Epidermal melanocyte (primary cell): ENCODE data around the gene ZBTB12.
"Not testable (repeated sequence)": the region's sequence is repeated elsewhere in the genome, so short reads cannot be mapped to it uniquely, and the experiment has no call there.

Experiments
- DNase-seq: peaks from one replicate; pipeline ENCODE4 v3.0.0; 2011; ENCODE audit warnings: low spot score; ENCODE audit not compliant: insufficient read length

ZBTB12 gene

DNA sequence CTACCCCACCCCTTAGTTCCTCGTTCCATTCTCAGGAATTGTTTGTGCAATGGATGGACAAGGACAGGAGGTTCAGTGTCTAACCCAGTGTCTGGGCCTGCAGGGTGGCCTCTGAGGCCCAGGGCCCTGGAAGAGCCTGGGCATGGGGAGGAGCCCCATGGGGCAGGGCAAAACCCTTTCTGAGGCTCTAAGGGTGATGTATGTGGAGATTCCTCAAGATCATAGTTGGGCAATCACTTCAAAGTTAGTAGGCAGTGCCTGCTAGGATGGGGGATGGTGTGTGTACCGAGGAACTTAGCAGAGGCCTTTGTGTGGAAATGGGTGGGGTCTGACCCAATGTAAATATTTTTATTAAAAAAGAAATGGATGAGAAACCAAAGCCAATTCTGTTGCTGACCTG, 18.9 kb upstream of the ZBTB12 start:
- no peak for DNase-seq

DNA sequence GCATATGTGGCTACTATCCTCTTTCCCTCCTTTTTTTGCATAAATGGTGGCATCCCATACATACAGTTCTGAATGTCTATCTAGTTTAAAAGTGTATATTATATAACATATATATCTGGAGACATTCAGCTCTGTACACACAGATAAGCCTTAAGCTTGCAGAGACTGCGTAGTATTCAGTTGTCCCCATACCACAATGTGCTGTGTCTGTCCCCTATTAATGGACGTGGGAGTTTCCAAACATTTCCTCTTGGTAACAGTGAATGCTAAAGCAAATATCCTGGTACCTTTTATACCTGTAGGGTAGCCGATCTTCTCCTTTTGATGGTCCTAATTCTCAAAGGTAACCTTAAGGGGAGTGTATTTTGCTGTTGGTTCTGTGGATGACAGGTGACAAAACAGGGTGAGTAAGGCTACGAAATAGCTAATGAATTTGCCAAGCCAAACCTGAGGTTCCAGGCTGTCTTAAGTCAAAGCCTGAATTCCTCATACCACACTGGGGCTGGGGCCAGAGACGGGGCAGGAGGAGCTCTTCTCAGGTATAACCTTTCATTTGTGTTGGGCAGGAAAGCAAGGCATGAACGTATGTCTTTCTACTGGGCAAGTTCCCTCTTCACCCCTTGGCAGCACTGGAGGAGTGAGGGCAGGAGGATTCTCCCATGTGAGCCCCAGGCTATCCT, 17.9 kb upstream of the ZBTB12 start:
- DNase-seq: no peak

DNA sequence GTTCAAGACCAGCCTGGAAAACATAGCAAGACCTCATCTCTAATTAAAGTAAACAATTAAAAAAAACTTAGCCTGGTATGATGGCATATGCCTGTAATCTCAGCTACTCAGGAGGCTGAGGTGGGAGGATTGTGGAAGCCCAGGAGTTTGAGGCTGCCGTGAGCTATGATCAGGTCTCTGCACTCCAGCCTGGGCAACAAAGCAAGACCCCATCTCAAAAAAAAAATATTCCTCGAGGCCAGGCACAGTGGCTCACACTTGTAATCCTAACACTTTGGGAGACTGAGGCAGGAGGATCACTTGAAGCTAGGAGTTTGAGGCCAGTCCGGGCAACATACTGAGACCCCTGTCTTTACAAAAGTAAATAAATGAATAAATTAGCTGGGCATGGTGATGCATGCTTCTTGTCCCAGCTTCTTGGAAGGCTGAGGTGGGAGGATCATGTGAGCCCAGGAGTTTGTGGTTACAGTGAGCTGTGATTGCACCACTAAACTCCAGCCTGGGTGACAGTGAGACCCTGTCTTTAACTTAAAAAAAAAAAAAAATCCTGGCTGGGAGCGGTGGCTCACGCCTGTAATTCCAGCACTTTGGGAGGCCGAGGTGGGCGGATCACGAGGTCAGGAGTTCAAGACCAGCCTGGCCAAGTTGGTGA, 16.3 kb upstream of the ZBTB12 start:
- DNase-seq: no peak

DNA sequence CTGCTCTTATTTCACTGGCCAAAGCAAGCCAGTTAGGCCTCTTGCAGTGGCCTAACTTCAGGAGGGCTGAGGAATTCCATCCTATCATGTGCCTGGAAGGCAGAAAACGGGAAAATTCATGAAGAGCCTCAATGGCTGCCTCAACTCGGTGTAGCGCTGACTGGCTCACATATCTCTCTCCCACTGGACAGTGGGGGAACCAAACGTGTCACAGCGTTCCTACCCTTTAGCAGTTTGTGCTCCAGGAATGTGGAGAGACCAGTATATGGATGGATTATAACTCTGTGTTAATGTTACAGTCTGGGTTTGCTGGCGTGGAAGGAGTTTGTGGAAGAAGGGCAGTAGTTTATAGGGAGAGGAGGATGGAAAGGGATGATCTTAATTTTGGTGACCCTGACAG, 13.9 kb upstream of the ZBTB12 start:
- no peak for DNase-seq

DNA sequence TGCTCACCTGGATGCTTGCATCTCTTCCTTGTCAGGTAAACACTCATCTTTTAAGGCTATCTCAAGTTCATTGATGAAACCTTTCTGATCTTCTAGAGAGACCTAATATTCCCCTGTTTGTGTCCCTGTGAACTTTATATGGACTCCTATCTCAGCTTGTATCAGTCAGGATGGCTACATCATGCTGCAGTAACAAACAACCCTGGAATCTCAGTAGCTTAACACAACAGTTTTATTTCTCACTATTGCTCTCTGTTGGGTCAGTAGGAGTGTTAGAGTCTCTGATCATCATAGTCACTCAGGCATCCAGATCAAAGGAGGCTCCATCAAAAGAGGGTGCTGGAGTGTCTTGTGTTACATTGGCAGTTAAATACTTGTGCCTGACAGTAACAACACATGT, 13.5 kb upstream of the ZBTB12 start:
- DNase-seq: no peak

DNA sequence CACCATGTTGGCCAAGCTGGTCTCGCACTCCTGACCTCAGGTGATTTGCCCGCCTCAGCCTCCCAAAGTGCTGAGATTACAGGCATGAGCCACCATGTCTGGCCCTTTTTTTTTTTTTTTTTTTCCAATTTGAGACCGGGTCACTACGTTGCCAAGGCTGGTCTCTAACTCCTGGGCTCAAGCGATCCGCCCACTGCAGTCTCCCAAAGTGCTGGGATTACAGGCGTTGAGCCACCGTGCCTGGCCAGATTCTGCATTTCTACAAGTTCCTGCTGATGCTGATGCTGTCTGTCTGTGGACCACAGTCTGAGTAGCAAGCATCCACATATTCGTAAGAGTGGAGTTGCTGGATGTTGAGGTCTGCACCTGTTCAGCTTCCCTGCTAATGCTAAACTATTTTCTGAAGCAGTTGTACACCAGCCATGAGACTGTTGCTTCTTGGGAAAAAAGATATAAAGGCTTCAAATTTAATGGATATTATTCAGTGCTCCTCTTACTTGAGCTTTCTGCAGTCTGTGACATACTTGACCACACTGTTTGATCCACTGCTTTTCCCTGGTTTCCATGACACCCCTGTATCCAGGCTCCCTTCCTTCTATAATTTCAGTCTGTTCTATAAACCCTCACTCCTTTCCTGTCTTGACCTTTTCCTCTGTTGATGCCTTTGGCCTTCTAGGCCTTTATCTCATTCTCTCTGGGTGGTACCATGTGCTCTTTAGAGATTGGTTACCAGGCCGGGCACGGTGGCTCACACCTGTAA, 10.1 kb upstream of the ZBTB12 start:
- no peak for DNase-seq

DNA sequence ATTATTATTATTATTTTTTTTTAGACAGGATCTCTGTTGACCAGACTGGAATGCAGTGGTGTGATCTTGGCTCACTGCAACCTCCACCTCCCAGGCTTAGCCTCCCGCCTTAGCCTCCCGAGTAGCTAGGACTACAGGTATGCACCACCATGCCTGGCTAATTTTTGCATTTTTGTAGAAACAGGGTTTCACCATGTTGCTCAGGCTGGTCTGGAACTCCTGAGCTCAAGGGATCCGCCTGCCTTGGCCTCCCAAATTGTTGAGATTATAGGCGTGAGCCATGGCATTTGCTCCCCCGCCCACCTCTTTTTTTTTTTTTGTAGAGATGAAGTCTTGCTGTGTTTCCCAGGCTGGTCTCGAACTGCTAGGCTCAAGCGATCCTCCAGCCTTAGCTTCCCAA, 7.4 kb upstream of the ZBTB12 start:
- not testable (repeated sequence) for DNase-seq

DNA sequence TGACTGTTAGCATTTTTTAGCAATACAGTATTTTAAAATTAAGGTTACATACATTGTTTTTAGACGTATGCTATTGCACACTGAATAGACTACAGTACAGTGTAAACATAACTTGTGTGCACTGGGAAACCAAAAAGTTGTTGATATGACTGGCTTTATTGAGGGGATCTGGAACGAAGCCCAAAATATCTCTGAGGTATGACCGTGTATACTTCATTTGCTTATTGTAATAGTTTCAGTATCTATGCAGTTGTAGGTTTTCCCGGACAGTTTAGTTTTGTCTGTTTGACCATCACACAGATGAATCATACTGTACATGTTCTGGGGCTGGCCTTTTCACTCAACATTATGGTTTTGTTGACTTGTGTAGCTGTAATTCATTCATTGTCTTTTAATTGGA, 6.9 kb upstream of the ZBTB12 start:
- no peak for DNase-seq

DNA sequence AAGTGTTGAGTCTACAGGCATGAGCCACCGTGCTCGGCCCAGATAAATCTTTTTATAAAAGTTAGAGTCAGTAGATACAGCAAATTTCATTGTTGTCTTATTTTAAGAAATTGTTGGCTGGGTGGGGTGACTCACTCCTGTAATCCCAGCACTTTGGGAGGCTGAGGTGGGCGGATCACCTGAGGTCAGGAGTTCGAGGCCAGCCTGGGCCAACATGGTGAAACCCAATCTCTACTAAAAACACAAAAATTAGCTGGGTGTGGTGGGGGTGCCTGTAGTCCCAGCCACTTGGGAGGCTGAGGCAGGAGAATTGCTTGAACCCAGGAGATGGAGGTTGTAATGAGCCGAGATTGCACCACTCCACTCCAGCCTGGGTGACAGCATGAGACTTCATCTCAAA, 6.4 kb upstream of the ZBTB12 start:
- not testable (repeated sequence) for DNase-seq

DNA sequence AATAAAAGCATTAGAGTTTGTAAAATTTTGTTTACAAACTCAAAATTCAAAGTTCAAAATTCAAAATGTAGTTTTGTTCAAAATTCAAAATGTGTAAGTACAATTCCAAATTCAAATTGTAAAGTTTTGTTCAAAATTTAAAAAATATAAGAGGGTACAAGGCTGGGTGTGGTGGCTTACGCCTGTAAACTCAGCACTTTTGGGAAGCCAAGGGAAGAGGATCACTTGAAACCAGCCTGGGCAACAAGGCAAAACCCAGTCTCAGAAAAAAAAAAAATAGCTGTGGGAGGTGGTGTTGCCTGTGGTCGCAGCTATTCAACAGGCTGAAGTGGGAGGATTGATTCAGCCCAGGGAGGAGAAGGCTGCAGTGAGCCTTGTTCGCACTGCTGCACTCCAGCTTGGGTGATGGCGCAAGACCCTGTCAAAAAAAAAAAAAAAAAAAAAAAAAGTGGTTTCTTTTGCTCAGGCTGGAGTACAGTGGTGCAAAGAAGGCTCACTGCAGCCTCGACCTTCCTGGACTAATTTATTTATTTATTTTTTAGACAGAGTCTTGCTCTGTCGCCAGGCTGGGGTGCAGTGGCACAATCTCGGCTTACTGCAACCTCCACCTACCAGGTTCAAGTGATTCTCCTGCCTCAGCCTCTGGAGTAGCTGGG, 5.4 kb upstream of the ZBTB12 start:
- DNase-seq: no peak

DNA sequence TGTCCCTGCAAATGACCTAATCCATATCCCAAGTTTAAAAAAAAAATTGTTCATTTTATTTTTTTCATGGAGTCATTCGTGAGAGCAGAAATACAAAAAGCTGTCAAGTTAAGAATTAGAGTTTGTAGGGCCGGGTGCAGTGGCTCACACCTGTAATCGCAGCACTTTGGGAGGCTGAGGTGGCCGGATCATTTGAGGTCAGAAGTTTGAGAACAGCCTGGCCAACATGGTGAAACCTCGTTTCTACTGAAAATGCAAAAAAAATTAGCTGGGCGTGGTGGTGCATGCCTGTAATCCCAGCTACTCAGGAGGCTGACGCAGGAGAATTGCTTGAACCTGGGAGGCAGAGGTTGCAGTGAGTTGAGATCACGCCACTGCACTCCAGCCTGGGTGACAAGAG, 4.8 kb upstream of the ZBTB12 start:
- DNase-seq: not testable (repeated sequence)

DNA sequence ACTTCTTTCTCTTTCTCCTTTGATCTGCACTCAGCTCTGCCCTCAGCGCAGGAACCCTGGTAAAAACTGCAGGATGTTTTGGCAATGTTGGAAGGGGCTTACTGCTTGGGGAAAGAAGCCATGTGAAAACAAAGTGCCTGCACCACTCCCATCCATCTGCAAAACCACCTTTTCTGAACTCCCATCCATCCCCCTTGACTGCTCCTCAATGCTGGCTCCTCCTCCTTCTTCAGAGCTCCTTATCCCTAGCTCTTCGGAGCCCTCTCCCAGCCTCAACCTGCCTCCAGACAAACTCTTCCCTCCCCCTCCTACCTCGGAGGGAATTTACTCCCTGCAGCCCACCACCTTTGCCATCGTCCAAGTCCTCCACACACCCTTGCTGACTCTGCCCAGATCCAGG, 4.2 kb upstream of the ZBTB12 start:
- no peak for DNase-seq

DNA sequence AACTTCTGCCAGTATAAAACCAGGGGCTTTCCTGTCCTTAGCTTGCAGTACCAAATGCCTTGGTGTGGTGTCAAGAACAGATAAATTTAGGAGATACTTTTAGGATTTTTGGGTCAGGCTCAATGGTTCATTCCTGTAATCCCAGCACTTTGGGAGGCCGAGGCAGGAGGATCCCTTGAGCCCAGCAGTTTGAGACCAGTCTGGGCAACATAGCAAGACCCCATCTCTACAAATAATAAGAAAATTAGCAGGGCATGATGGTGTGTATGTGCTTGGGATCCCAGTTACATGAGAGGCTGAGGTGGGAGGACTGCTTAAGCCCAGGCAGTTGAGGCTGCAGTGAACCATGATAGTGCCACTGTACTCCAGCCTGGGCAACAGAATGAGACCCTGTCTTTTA, 3.2 kb upstream of the ZBTB12 start:
- DNase-seq: no peak

DNA sequence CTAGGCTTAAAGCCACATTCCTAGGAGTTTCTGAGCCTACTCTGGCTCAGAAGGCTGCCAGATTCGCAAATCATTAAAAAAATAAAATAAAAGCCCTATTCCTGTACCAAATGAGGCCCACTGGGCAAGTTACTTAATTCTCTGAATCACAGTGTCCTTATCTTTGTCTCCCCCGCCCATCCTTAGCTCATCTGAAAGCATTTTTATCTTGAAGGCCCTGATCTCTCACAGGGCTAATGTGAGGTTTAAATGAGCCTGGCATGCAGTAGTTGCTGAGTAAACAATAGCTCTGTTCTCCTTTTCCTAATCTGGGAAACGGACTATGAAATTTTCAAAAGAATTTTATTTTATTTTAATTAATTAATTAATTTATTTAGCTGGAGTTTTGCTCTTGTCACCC, 2.1 kb upstream of the ZBTB12 start:
- no peak for DNase-seq

DNA sequence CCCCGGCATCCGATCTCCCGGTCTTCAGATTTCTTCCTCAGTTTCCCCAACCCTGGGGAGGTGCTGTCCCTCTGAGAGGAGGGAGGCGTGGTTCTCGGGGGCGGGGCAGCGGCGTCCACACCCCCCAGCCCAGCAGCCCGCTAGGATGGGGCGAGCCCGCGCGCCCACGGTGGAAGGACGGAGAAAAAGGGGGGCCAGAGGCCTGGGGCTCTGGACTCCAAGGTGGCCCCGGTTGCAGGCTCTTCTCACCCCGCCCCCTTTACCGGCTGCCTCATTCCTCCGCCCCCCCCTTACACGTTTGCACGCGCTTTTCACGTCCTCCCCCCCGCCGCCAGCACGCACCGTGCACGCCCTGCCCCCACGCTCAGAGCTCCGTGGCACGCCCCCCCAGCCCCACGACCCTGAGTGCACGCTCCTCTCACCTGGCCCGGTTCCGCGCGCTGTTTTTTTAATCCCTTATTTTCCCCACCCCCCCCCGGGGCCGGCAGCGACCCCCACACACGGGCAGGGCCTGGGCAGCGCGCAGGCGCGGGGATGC, 402 bp downstream of the ZBTB12 start:
- DNase-seq: no peak

DNA sequence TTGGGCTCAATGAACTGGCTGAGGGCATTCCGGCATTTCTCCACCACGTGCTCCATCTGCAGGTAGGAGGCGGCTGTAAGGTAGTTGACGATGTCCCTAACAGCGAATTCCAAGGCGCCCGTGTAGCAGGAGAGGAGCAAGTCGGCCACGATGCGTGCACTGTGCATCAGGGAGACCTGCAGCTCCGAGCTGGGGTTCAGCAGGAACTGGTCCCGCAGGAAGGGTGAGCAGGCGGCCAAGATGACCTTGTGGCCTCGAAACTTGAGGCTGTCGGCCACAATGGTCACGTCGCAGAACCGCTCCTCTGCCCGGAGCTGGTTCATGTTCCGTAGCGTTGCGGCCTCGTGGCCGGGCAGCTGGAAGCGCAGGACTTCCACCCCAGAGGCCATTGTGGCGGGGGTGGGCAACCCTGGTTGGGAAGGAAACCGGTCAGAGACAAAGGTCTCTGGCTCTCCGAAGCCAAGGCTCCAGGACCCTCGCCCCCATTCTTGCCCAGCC, 920 bp downstream of the ZBTB12 start:
- DNase-seq: no peak

DNA sequence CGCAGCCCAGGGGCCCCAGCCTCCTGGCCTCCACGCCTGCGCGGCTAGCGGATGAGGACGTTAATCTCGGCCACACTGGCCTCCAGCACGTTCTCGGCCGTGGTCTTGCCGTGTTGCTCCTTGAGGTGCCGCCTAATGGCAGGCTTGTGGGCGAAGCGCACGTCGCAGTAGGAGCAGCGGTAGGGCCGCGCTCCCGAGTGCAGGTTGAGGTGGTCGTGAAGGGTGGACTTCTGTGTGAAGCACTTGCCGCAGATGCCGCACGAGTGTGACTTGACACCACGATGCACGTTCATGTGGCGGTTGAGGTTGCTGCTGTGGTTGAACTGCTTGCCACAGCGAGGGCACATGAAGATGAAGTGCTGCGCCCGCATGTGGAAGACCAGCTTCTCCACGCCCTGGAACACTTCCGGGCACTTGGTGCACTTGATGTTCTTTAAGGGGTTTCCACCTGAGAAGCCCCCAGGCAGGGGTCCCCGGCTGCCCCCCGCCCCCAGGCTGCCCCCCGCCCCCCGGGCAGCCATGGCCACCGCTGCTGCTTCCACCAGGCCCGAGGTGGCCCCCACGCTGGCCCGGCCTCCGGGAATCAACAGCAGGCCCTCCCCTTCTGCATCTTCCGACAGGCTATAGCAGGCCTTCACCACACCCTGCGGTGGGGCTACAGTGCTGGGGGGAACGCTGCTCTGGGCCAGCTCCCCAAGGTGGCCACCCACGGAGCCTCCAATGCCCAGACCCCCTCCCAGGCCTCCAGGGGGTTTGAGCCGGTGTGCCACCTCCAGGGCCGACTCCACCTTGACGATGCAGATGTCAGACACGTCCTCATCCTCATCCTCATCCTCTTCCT, 1.8 kb downstream of the ZBTB12 start:
- no peak for DNase-seq

DNA sequence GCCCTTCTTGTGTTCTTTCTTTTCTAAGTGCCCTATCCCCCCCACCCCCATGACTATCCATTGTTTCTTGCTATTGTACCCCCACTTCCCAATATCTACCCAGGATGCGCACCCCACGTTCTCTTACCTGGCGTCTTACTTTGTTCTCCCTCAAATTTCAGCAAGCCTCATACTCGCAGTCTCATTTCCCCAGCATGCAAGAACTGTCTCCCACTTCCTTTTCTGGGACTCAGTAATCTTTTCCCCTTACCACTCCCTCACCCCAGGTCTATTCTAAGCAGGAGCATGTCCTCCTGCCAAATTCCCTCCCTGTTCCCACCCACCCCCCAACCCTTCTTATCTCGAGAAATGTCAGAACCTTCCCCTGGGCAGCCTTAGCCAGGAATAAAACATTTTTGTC, 2.7 kb downstream of the ZBTB12 start:
- DNase-seq: no peak

DNA sequence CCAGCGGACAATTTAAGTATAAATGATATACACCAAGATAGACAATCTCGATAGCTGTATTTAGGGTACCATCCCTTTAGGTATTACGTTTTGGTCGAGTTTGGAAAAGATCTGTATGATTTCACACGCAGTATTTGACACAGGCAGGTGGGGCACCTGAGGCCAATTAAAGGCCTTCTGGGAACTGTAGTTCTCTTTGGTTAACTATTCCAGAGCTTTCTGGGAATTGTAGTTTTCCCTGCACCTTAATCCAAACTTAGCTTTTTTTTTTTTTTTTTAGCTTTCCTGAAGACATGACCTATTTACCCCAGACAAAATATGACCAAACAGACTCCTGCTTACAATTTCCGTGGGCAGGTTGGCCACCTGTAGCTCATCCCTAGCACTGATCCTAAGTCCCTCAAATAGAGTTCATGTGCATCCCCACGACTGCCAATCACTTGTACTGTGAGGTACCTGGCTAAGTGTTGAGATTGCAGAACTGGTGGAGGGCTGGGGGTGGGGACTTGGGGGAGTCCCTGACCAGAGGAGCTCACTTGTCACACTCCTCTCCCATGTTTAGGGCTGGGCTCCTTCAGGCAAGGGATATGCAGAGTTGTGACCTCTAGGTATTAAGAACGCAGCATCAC, 3.4 kb downstream of the ZBTB12 start:
- DNase-seq: peak; percentile 34

DNA sequence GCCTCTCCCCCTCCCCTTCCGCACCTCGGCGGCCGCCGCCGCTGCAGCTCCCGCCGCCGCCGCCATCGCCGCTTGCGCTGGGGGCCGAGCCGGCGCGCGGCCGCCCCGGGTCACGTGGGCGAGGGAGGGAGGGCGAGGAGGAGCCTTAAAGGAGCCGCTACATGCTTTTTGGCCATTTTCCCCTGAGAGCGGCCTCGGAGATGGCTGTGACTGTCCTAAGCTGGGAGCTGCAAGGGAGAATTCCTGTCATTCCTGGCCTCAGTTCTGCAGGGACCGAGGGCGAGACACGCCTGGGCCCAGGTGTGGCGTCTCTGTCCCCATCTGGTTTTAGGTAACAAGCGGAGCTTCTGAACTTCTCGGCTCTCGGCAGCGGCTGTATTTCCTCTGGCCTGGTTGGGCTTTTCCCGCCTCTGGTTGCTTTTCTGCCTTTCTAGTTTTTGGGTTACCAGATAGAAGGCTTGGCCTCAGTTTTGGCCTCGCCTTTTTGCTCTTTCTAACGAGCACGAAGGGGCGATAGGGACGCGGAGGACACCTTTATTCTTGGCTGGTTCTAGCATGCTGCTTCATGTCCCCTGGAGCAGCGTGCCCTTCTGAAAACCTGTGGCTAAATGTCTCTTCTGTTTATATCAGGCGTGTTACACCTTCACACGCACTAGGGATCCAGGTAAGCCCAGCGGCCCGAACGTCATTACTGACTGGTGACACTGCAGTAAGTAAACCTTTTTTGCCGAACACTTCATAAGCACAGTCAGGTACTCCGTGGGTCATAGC, 4.1 kb downstream of the ZBTB12 start, which contains the start of gene EHMT2:
Gene EHMT2 (minus strand): TSS at position 87 of the 771 bp plus-strand sequence. CDS start 21 bp downstream, at position 66.
- peak; percentile 92 for DNase-seq
